ENCODE data around the gene NXNL1.
A peak's percentile ranks its signal among the peaks of the same experiment; 100 is the strongest.

NXNL1 gene

GRCh38 chr19:17441241-17442021 is 19.3 kb downstream of the NXNL1 start:
- DNase-seq (ENCODE audit: low read depth), result peak; percentile 68
- no peak overlapping the region for H3K4me3 ChIP-seq (replicated peaks; ENCODE audit: low read depth, low read length)
- peak; percentile 50 for TF ChIP-seq CTCF (IDR thresholded peaks at IDR 0.05; ENCODE audit: low read length, missing control alignments)

- no peak for TF ChIP-seq CTCF (IDR thresholded peaks at IDR 0.05; ENCODE audit: low read length, missing control alignments)
- H3K4me3 ChIP-seq (replicated peaks; ENCODE audit: low read depth, low read length), result no peak overlapping the region
- no peak for DNase-seq (ENCODE audit: low read depth)
Measured at GRCh38 chr19:17436874-17437267, 23.9 kb downstream of the NXNL1 start.

DNA sequence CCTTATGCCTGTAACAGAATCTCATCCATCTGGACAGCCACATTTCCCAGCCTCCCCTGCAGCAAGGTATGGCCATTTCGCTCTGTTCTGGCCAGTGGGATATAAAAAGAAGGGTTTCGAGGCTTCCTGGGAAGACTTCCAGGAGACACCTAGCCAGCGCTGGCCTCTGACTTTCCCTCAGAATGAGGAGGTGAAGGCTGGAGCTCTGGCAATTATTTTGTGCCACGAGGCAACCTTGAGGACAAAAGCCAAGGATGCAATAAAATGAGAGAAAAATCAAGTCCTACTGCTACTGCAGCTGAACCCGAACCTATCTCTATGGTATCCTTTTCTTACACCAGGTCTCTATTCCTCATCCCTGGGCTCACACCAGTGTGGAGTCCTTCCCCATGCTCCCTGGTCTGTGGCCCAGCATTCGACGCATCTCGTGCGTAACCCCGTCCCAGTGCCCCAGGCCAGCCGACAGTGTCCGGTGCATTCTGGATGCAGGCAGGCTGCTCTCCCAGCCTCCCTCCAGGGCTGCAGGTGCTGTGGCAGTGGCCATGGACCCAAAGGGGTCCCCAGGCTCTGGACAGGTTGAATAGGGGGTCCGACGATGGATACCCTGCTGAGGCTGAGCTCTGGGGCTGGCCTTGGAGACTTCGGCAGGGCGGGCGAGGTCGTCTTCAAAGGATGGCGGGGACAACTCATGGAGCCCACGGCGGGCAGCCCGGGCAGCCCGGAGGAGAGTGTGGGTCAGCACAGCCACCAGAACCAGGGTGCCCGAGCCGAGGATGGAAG is 24.4 kb downstream of the NXNL1 start:
- no peak for TF ChIP-seq CTCF (IDR thresholded peaks at IDR 0.05; ENCODE audit: low read length, missing control alignments)
- no peak overlapping the region for H3K4me3 ChIP-seq (replicated peaks; ENCODE audit: low read depth, low read length)
- DNase-seq (ENCODE audit: low read depth), result no peak

DNA sequence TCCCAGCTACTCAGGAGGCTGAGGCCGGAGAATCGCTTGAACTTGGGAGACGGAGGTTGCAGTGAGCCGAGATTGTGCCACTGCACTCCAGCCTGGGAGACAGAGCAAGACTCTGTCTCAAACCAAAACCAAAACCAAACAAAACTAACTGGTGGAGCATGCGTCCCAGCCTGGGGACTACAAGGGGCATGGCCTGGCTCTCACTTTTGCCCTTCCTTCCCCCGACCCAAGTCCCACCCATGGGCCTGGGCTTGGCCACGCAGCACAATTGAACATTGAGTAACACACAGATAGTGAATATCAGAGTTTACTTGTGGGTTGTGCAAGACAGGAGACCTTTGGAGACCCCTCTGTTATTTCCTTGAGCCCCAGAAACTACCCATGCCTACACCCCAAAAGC is 25.5 kb downstream of the NXNL1 start:
- DNase-seq (ENCODE audit: low read depth), result no peak

GRCh38 chr19:17431417-17431816 is 29.3 kb downstream of the NXNL1 start:
- no peak for DNase-seq (ENCODE audit: low read depth)
- TF ChIP-seq CTCF (IDR thresholded peaks at IDR 0.05; ENCODE audit: low read length, missing control alignments), result no peak
- H3K4me3 ChIP-seq (replicated peaks; ENCODE audit: low read depth, low read length), result no peak overlapping the region

More for the DNA sequence above, 25.5 kb downstream of the NXNL1 start:
- H3K4me3 ChIP-seq (replicated peaks; ENCODE audit: low read depth, low read length), result no peak overlapping the region
- TF ChIP-seq CTCF (IDR thresholded peaks at IDR 0.05; ENCODE audit: low read length, missing control alignments), result no peak

GRCh38 chr19:17429641-17430113 is 31.0 kb downstream of the NXNL1 start:
- no peak for DNase-seq (ENCODE audit: low read depth)
- TF ChIP-seq CTCF (IDR thresholded peaks at IDR 0.05; ENCODE audit: low read length, missing control alignments), result no peak
- H3K4me3 ChIP-seq (replicated peaks; ENCODE audit: low read depth, low read length), result no peak overlapping the region

Measured in fibroblast of pulmonary artery (primary cell).